ENCODE measurements around the gene ITPA. TPM values are rescaled to one million over a fixed set of nuclear protein-coding genes. Genes with fewer than 3 reads are reported as not detected.

The ITPA gene
- total RNA-seq = 33.8 and 56.5 TPM in 2 replicates
- polyA plus RNA-seq = 54.5 and 74.1 TPM in 2 replicates

GRCh38 chr20:3209257-3209945 is at the start of gene ITPA:
ITPA (plus strand) TSS chr20:3209498; CDS start chr20:3209552, 54 bp downstream.
- Histone ChIP-seq H3K4me1 (ENCODE audit: low read depth) (peaks cover 7% of the 10 kb centered on the region), H3K27me3 (no peaks in the 10 kb centered on the region), H3K27ac (peak within 1 kb of the TSS; percentile 80), H3K4me3 (peak within 1 kb of the TSS; percentile 81), H3K36me3 (peaks cover 9% of the 10 kb centered on the region), H3K9me3 (ENCODE audit: low read depth) (no peaks in the 10 kb centered on the region)
- peak; percentile 52 to 76 for DNase-seq (ENCODE audit: low read depth in 1 of 2, low spot score in 1 of 2)
- no peak for TF ChIP-seq CTCF (IDR thresholded peaks at IDR 0.05; ENCODE audit: low read depth, low read length)

GRCh38 chr20:3160418-3160817 is 48.9 kb upstream of the ITPA start:
- peaks cover 13% of the 10 kb centered on the region for H3K4me1 ChIP-seq (ENCODE audit: low read depth)
- no peaks in the 10 kb centered on the region for H3K9me3 ChIP-seq (ENCODE audit: low read depth)
- no peak overlapping the region for H3K27ac ChIP-seq
- no peak for DNase-seq (ENCODE audit: low read depth in 1 of 2, low spot score in 1 of 2)
- H3K27me3 ChIP-seq = no peaks in the 10 kb centered on the region
- no peaks in the 10 kb centered on the region for H3K36me3 ChIP-seq
- TF ChIP-seq CTCF (IDR thresholded peaks at IDR 0.05; ENCODE audit: low read depth, low read length) = no peak
- peak overlapping the region; percentile 72 for H3K4me3 ChIP-seq

- peaks cover 13% of the 10 kb centered on the region for H3K4me1 ChIP-seq (ENCODE audit: low read depth)
- H3K9me3 ChIP-seq (ENCODE audit: low read depth) = no peaks in the 10 kb centered on the region
- no peak for DNase-seq (ENCODE audit: low read depth in 1 of 2, low spot score in 1 of 2)
- no peak overlapping the region for H3K4me3 ChIP-seq
- H3K27ac ChIP-seq = no peak overlapping the region
- H3K27me3 ChIP-seq = no peaks in the 10 kb centered on the region
- TF ChIP-seq CTCF (IDR thresholded peaks at IDR 0.05; ENCODE audit: low read depth, low read length) = no peak
- no peaks in the 10 kb centered on the region for H3K36me3 ChIP-seq
Measured at GRCh38 chr20:3161316-3162079, 47.8 kb upstream of the ITPA start.

- Histone ChIP-seq H3K27ac (no peak overlapping the region), H3K27me3 (no peaks in the 10 kb centered on the region), H3K4me1 (ENCODE audit: low read depth) (peaks cover 13% of the 10 kb centered on the region), H3K9me3 (ENCODE audit: low read depth) (no peaks in the 10 kb centered on the region), H3K36me3 (no peaks in the 10 kb centered on the region), H3K4me3 (no peak overlapping the region)
- no peak for TF ChIP-seq CTCF (IDR thresholded peaks at IDR 0.05; ENCODE audit: low read depth, low read length)
- DNase-seq (ENCODE audit: low read depth in 1 of 2, low spot score in 1 of 2) = no peak
Measured at GRCh38 chr20:3162080-3162611, 47.2 kb upstream of the ITPA start.

GRCh38 chr20:3163099-3164042 is 45.9 kb upstream of the ITPA start:
- Histone ChIP-seq H3K4me1 (ENCODE audit: low read depth) (peaks cover 9% of the 10 kb centered on the region), H3K27ac (no peak overlapping the region), H3K4me3 (no peak overlapping the region), H3K27me3 (no peaks in the 10 kb centered on the region), H3K9me3 (ENCODE audit: low read depth) (no peaks in the 10 kb centered on the region), H3K36me3 (no peaks in the 10 kb centered on the region)
- no peak for TF ChIP-seq CTCF (IDR thresholded peaks at IDR 0.05; ENCODE audit: low read depth, low read length)
- DNase-seq (ENCODE audit: low read depth in 1 of 2, low spot score in 1 of 2) = no peak
